Caco-2 (cell line): ENCODE data around the gene CDKN2B-AS1. TPM values are rescaled to one million over a fixed set of nuclear protein-coding genes. Genes with fewer than 3 reads are reported as not detected.

Experiments used
- BruUV-seq: library from RNA; stranded (reverse); fragments of 400-500 nt; replicated peaks from 2 replicates; lab custom pipeline; 2021; lab: Mats Ljungman, UMichigan
- CTCF ChIA-PET: fragments of 300-600 bp; sonication (Branson Sonifier 250); formaldehyde crosslinking; loops from one replicate; lab custom pipeline; 2022; ENCODE audit warnings: antibody characterized with exemption; lab: Charles Lee
- POLR2A ChIA-PET: fragments of 300-600 bp; sonication (Branson Sonifier 250); formaldehyde crosslinking; loops from one replicate; lab custom pipeline; 2022; ENCODE audit warnings: antibody characterized with exemption; lab: Charles Lee
- DNase-seq, 2 experiments: peaks; one replicate each; pipeline versions ENCODE4 v3.0.0 to v3.0.0-alpha.2; 2020 to 2022
- H3K27me3 ChIP-seq: replicated peaks from 2 replicates; pipeline ENCODE4 v1.6.0; 2011; ENCODE audit warnings: low read length; ENCODE audit not compliant: control insufficient read depth, insufficient read depth
- H3K36me3 ChIP-seq: 2 replicates; pipeline ENCODE4 v1.5.1; 2011; ENCODE audit warnings: low read length; ENCODE audit not compliant: control insufficient read depth, insufficient read depth
- H3K4me1 ChIP-seq: fragments of 250-450 bp; sonication (Bioruptor Pico); 2 replicates; pipeline ENCODE4 v1.5.1; 2020; ENCODE audit warnings: mild to moderate bottlenecking
- H3K4me3 ChIP-seq: 2 replicates; pipeline ENCODE4 v1.5.1; 2011; ENCODE audit warnings: low read depth, mild to moderate bottlenecking, control low read depth, low read length
- H3K9me3 ChIP-seq: fragments of 250-450 bp; sonication (Bioruptor Pico); 2 replicates; pipeline ENCODE4 v1.5.1; 2020; ENCODE audit warnings: mild to moderate bottlenecking, moderate library complexity
- H3K27ac Mint-ChIP-seq: one replicate; pipeline ENCODE4 v1.8.0; 2022; ENCODE audit warnings: mixed read lengths; ENCODE audit not compliant: unreplicated experiment
- H3K27me3 Mint-ChIP-seq: one replicate; pipeline ENCODE4 v1.8.0; 2022; ENCODE audit warnings: mixed read lengths; ENCODE audit not compliant: insufficient read depth, unreplicated experiment
- H3K36me3 Mint-ChIP-seq: one replicate; pipeline ENCODE4 v1.8.0; 2022; ENCODE audit warnings: mild to moderate bottlenecking, mixed read lengths; ENCODE audit not compliant: insufficient read depth, unreplicated experiment
- H3K4me1 Mint-ChIP-seq: one replicate; pipeline ENCODE4 v1.8.0; 2022; ENCODE audit warnings: low read depth, mixed read lengths; ENCODE audit not compliant: unreplicated experiment
- H3K4me3 Mint-ChIP-seq: one replicate; pipeline ENCODE4 v1.8.0; 2022; ENCODE audit warnings: mild to moderate bottlenecking, moderate library complexity, mixed read lengths; ENCODE audit not compliant: unreplicated experiment
- H3K9me3 Mint-ChIP-seq: one replicate; pipeline ENCODE4 v1.8.0; 2022; ENCODE audit warnings: mixed read lengths; ENCODE audit not compliant: unreplicated experiment
- CTCF ChIP-seq, 2 experiments: fragments of 200-600 bp in 1 of 2; IDR thresholded peaks; 1 replicate in 1 of 2; 2 replicates in 1 of 2; pipeline versions ENCODE4 v1.5.1 to v1.8.0; 2011 to 2022; ENCODE audit warnings: antibody characterized with exemption in 1 of 2, control low read depth in 1 of 2, inconsistent platforms in 1 of 2, low read depth in 1 of 2, low read length in 1 of 2, mild to moderate bottlenecking in 1 of 2, moderate library complexity in 1 of 2; ENCODE audit not compliant: insufficient read depth in 1 of 2, severe bottlenecking in 1 of 2, unreplicated experiment in 1 of 2
- intact Hi-C: fragments of 100-400 bp; cut with micrococcal nuclease; formaldehyde crosslinking; loops from one replicate; pipeline ENCODE4 v1.10.0; 2022; ENCODE audit not compliant: unreplicated experiment
- total RNA-seq: library from RNA; stranded (reverse); gene quantifications from 2 replicates; pipeline ENCODE4 v1.2.3, GENCODE V29; 2022

The CDKN2B-AS1 gene
- total RNA-seq, 1 experiment from 2014 or later, result 1.2 TPM

GRCh38 chr9:21970800-21971640, 23.6 kb upstream of the CDKN2B-AS1 start:
- Mint-ChIP-seq H3K4me3 (no peak overlapping the region), H3K27ac (no peak overlapping the region), H3K36me3 (peaks cover 5% of the 10 kb centered on the region), H3K27me3 (no peaks in the 10 kb centered on the region), H3K4me1 (no peaks in the 10 kb centered on the region), H3K9me3 (no peaks in the 10 kb centered on the region)
- no peaks in the 10 kb centered on the region for H3K36me3 ChIP-seq
- intact Hi-C loops, result no loop called here
- no peak for DNase-seq
- POLR2A ChIA-PET, result no interaction called here
- H3K9me3 ChIP-seq, result no peaks in the 10 kb centered on the region
- no peak for TF ChIP-seq CTCF (IDR thresholded peaks at IDR 0.05; ENCODE audit: insufficient read depth in 1 of 2, low read depth in 1 of 2, low read length in 1 of 2, severe bottlenecking in 1 of 2, unreplicated experiment in 1 of 2)
- no peaks in the 10 kb centered on the region for H3K27me3 ChIP-seq
- no peaks in the 10 kb centered on the region for H3K4me1 ChIP-seq
- no TSS peak for BruUV-seq
- CTCF ChIA-PET, result interaction anchor here (0.6 kb wide), 1 partner anchor 148 kb away, joined by 3 read pairs; no protein-coding TSS in a partner anchor
- no peak overlapping the region for H3K4me3 ChIP-seq

- Histone ChIP-seq H3K27me3 (no peaks in the 10 kb centered on the region), H3K9me3 (no peaks in the 10 kb centered on the region), H3K36me3 (no peaks in the 10 kb centered on the region), H3K4me3 (no peak overlapping the region), H3K4me1 (no peaks in the 10 kb centered on the region)
- TF ChIP-seq CTCF (IDR thresholded peaks at IDR 0.05; ENCODE audit: insufficient read depth in 1 of 2, low read depth in 1 of 2, low read length in 1 of 2, severe bottlenecking in 1 of 2, unreplicated experiment in 1 of 2), result no peak
- BruUV-seq, result no TSS peak
- no peak for DNase-seq
- no peaks in the 10 kb centered on the region for H3K27me3 Mint-ChIP-seq
- no peaks in the 10 kb centered on the region for H3K4me1 Mint-ChIP-seq
- H3K27ac Mint-ChIP-seq, result no peak overlapping the region
- intact Hi-C loops, result no loop called here
- no peak overlapping the region for H3K4me3 Mint-ChIP-seq
- ChIA-PET CTCF (no interaction called here), POLR2A (no interaction called here)
- H3K9me3 Mint-ChIP-seq, result no peaks in the 10 kb centered on the region
- peaks cover 5% of the 10 kb centered on the region for H3K36me3 Mint-ChIP-seq
Observed at GRCh38 chr9:21972361-21972760, 22.2 kb upstream of the CDKN2B-AS1 start.

- no peaks in the 10 kb centered on the region for H3K4me1 ChIP-seq
- H3K36me3 Mint-ChIP-seq, result peaks cover 5% of the 10 kb centered on the region
- no peak for DNase-seq
- no peak for TF ChIP-seq CTCF (IDR thresholded peaks at IDR 0.05; ENCODE audit: insufficient read depth in 1 of 2, low read depth in 1 of 2, low read length in 1 of 2, severe bottlenecking in 1 of 2, unreplicated experiment in 1 of 2)
- H3K36me3 ChIP-seq, result no peaks in the 10 kb centered on the region
- ChIA-PET POLR2A (no interaction called here), CTCF (no interaction called here)
- H3K27ac Mint-ChIP-seq, result no peak overlapping the region
- H3K4me3 ChIP-seq, result no peak overlapping the region
- H3K27me3 ChIP-seq, result no peaks in the 10 kb centered on the region
- no peaks in the 10 kb centered on the region for H3K9me3 Mint-ChIP-seq
- no TSS peak for BruUV-seq
- H3K27me3 Mint-ChIP-seq, result no peaks in the 10 kb centered on the region
- H3K9me3 ChIP-seq, result no peaks in the 10 kb centered on the region
- intact Hi-C loops, result no loop called here
- H3K4me1 Mint-ChIP-seq, result peaks cover 5% of the 10 kb centered on the region
- no peak overlapping the region for H3K4me3 Mint-ChIP-seq
Observed at GRCh38 chr9:21974343-21974721, 20.3 kb upstream of the CDKN2B-AS1 start.
